A549 (cell line): Measurements from ENCODE around the gene BOD1L1. TPM values are rescaled to one million over a fixed set of nuclear protein-coding genes. Genes with fewer than 3 reads are reported as not detected.

Experiments used
- ATAC-seq, 2 experiments: fragments of 200-7000 bp in 1 of 2; fragments of >200 bp in 1 of 2; cut with Nextera tagmentation in 1 of 2; cut with Tn5 transposase in 1 of 2; 3 replicates each; pipeline versions ENCODE4 v1.8.0 to v1.9.1; 2018 to 2020; ENCODE audit warnings: mild to moderate bottlenecking in 1 of 2, moderate library complexity in 1 of 2
- CTCF ChIA-PET: fragments of 300-600 bp; sonication (Branson Sonifier 250); formaldehyde crosslinking; extraction: SDS; loops from one replicate; lab custom pipeline; 2021; ENCODE audit warnings: antibody characterized with exemption, inconsistent platforms; lab: Yijun Ruan, JAX
- POLR2A ChIA-PET: fragments of 350-600 bp; formaldehyde crosslinking; extraction: SDS; loops from one replicate; lab custom pipeline; 2021; ENCODE audit warnings: antibody characterized with exemption, inconsistent platforms; lab: Yijun Ruan, JAX
- DNase-seq, 2 experiments: peaks; one replicate each; pipeline versions ENCODE4 v3.0.0 to v3.0.0-alpha.2; 2011 to 2016; ENCODE audit warnings: low read depth in 1 of 2, low spot score in 1 of 2
- FAIRE-seq: peaks from 2 replicates; lab custom pipeline; 2011; peaks lifted over from hg19 to GRCh38; lab: Jason Lieb, UNC
- H3K27ac ChIP-seq, 2 experiments: fragments of >200 bp; sonication (Bioruptor Twin); formaldehyde crosslinking; 3 replicates each; pipeline ENCODE4 v1.5.1; 2016 to 2017
- H3K4me1 ChIP-seq: fragments of >200 bp; sonication (Bioruptor Twin); formaldehyde crosslinking; 3 replicates; pipeline ENCODE4 v1.6.1; 2016
- H3K4me2 ChIP-seq: fragments of >200 bp; sonication (Bioruptor Twin); formaldehyde crosslinking; 3 replicates; pipeline ENCODE4 v1.6.1; 2016
- H3K4me3 ChIP-seq: fragments of >200 bp; sonication (Bioruptor Twin); formaldehyde crosslinking; 3 replicates; pipeline ENCODE4 v1.5.1; 2016
- H3K9me3 ChIP-seq: fragments of >200 bp; sonication (Bioruptor Twin); formaldehyde crosslinking; 3 replicates; pipeline ENCODE4 v1.6.1; 2016
- ATOH8 ChIP-seq: fragments of 250-450 bp; sonication (Bioruptor Pico); IDR thresholded peaks from 2 replicates; pipeline ENCODE4 v1.5.0; 2020; ENCODE audit warnings: low read depth, mild to moderate bottlenecking, moderate library complexity
- BCL3 ChIP-seq: fragments of >200 bp; sonication (Bioruptor Twin); formaldehyde crosslinking; IDR thresholded peaks from 3 replicates; pipeline ENCODE4 v1.6.1; 2016
- BHLHE40 ChIP-seq: IDR thresholded peaks from 2 replicates; pipeline ENCODE4 v1.6.1; 2012; ENCODE audit warnings: low read depth, low read length, inconsistent platforms
- CEBPB ChIP-seq, 2 experiments: fragments of >200 bp in 1 of 2; sonication (Bioruptor Twin) in 1 of 2; formaldehyde crosslinking in 1 of 2; IDR thresholded peaks; 2 replicates each; pipeline ENCODE4 v1.6.1; 2012 to 2016
- CHD2 ChIP-seq: fragments of 150-350 bp; IDR thresholded peaks from 2 replicates; pipeline ENCODE4 v1.6.1; 2014; ENCODE audit warnings: low read length; ENCODE audit not compliant: partially characterized antibody
- CTCF ChIP-seq: fragments of >200 bp; sonication (Bioruptor Twin); formaldehyde crosslinking; IDR thresholded peaks from 3 replicates; pipeline ENCODE4 v1.5.1; 2016
- EHF ChIP-seq: fragments of 250-450 bp; sonication (Bioruptor Pico); IDR thresholded peaks from 2 replicates; pipeline ENCODE4 v1.5.0; 2020; ENCODE audit warnings: mild to moderate bottlenecking
- EHMT2 ChIP-seq: fragments of 200-600 bp; sonication (generic); IDR thresholded peaks from 2 replicates; pipeline ENCODE4 v1.6.1; 2016; ENCODE audit warnings: antibody characterized with exemption, low read depth, mild to moderate bottlenecking, moderate library complexity
- ELK1 ChIP-seq: fragments of 150-350 bp; IDR thresholded peaks from 2 replicates; pipeline ENCODE4 v1.6.1; 2014; ENCODE audit warnings: low read depth, mild to moderate bottlenecking, low read length
- ESRRA ChIP-seq: fragments of 150-350 bp; IDR thresholded peaks from 2 replicates; pipeline ENCODE4 v1.6.1; 2014; ENCODE audit warnings: mild to moderate bottlenecking, low read length, borderline replicate concordance
- FOSB ChIP-seq: fragments of 250-450 bp; sonication (Bioruptor Pico); IDR thresholded peaks from 2 replicates; pipeline ENCODE4 v1.5.0; 2020; ENCODE audit warnings: mild to moderate bottlenecking, moderate library complexity
- HOXA7 ChIP-seq: fragments of 250-450 bp; sonication (Bioruptor Pico); IDR thresholded peaks from 2 replicates; pipeline ENCODE4 v1.5.0; 2020; ENCODE audit warnings: mild to moderate bottlenecking, moderate library complexity
- HOXB13 ChIP-seq: fragments of 250-450 bp; sonication (Bioruptor Pico); IDR thresholded peaks from 2 replicates; pipeline ENCODE4 v1.5.0; 2020; ENCODE audit warnings: low read depth, mild to moderate bottlenecking, moderate library complexity
- HOXB5 ChIP-seq: fragments of 250-450 bp; sonication (Bioruptor Pico); IDR thresholded peaks from 2 replicates; pipeline ENCODE4 v1.5.0; 2020; ENCODE audit warnings: mild to moderate bottlenecking, moderate library complexity
- JUN ChIP-seq, 2 experiments: fragments of >200 bp; sonication (Bioruptor Twin); formaldehyde crosslinking; IDR thresholded peaks; 2 replicates in 1 of 2; 3 replicates in 1 of 2; pipeline ENCODE4 v1.6.1; 2016 to 2017
- KDM5A ChIP-seq: fragments of 200-600 bp; sonication (generic); IDR thresholded peaks from 2 replicates; pipeline ENCODE4 v1.6.1; 2016; ENCODE audit warnings: antibody characterized with exemption, mild to moderate bottlenecking
- MAFK ChIP-seq: fragments of 450-650 bp; IDR thresholded peaks from 2 replicates; pipeline ENCODE4 v1.6.1; 2014; ENCODE audit not compliant: partially characterized antibody
- MYC ChIP-seq: IDR thresholded peaks from 2 replicates; pipeline ENCODE4 v1.6.1; 2012; ENCODE audit warnings: mild to moderate bottlenecking, inconsistent platforms, low read length, improper control_type of control experiment, borderline replicate concordance
- NFE2L2 ChIP-seq: fragments of 150-350 bp; conservative IDR thresholded peaks from 2 replicates; pipeline ENCODE4 v1.6.1; 2014; ENCODE audit warnings: low read length
- PBX3 ChIP-seq: IDR thresholded peaks from 2 replicates; pipeline ENCODE4 v1.6.1; 2012
- PHF8 ChIP-seq: fragments of 200-600 bp; sonication (generic); IDR thresholded peaks from 2 replicates; pipeline ENCODE4 v1.6.1; 2016; ENCODE audit warnings: low read depth, mild to moderate bottlenecking, antibody characterized with exemption, moderate library complexity, borderline replicate concordance
- POLR2AphosphoS2 ChIP-seq: conservative IDR thresholded peaks from 2 replicates; pipeline ENCODE4 v1.6.1; 2012; ENCODE audit warnings: low read length, improper control_type of control experiment, inconsistent platforms
- RAD21 ChIP-seq, 2 experiments: fragments of >200 bp in 1 of 2; sonication (Bioruptor Twin) in 1 of 2; formaldehyde crosslinking in 1 of 2; IDR thresholded peaks in 1 of 2; conservative IDR thresholded peaks in 1 of 2; 2 replicates in 1 of 2; 3 replicates in 1 of 2; pipeline ENCODE4 v1.6.1; 2012 to 2018; ENCODE audit warnings: inconsistent platforms in 1 of 2
- RARB ChIP-seq: fragments of 250-450 bp; sonication (Bioruptor Pico); IDR thresholded peaks from 2 replicates; pipeline ENCODE4 v1.8.0; 2021; ENCODE audit warnings: mild to moderate bottlenecking, moderate library complexity
- RNF2 ChIP-seq: fragments of 200-600 bp; sonication (generic); IDR thresholded peaks from 2 replicates; pipeline ENCODE4 v1.6.1; 2016; ENCODE audit warnings: low read depth, mild to moderate bottlenecking, antibody characterized with exemption, moderate library complexity, borderline replicate concordance
- SREBF2 ChIP-seq: fragments of 450-650 bp; IDR thresholded peaks from 2 replicates; pipeline ENCODE4 v1.6.1; 2014; ENCODE audit warnings: mild to moderate bottlenecking, moderate library complexity
- TFCP2L1 ChIP-seq: fragments of 250-450 bp; sonication (Bioruptor Pico); IDR thresholded peaks from 2 replicates; pipeline ENCODE4 v1.5.0; 2021; ENCODE audit warnings: mild to moderate bottlenecking
- WGBS: methylation state at CpG from one replicate; pipeline ENCODE4 v1.1.6; 2017; ENCODE audit errors: missing lambda C conversion rate; 5-methylcytosine and 5-hydroxymethylcytosine counted together
- polyA plus RNA-seq, 4 experiments: library from polyadenylated mRNA; depleted of rRNA in 3 of 4; stranded (reverse); fragments of >200 nt; fragmentation: RNase III in 1 of 4; extraction: RNeasy Plus Mini Kit Qiagen cat#74134 plus additional on column Dnase treatment in 1 of 4; gene quantifications; 2 replicates in 3 of 4; 3 replicates in 1 of 4; pipeline ENCODE4 v1.2.3, GENCODE V29; 2011 to 2017
- TF ChIP-seq, protein P1 (sequence below): fragments of 250-450 bp; sonication (Bioruptor Pico); IDR thresholded peaks from 2 replicates; pipeline ENCODE4 v1.5.0; 2021; ENCODE audit warnings: mild to moderate bottlenecking, moderate library complexity, borderline replicate concordance

The BOD1L1 gene
- polyA plus RNA-seq, 2 of the 4 experiments (the other 2 are of a cell fraction), result 16.4 to 27.7 TPM

- TF ChIP-seq POLR2AphosphoS2 (no peak), MAFK (no peak), CHD2 (no peak), RARB (no peak), MYC (no peak), PBX3 (peak; percentile 57; the same call in 1 of the 2 replicates), RAD21 (conservative IDR thresholded peaks at IDR 0.05 in 1 of 2, IDR thresholded peaks at IDR 0.05 in 1 of 2) (peak in 1 of 2 experiments; percentile 41; a peak in 3 of 5 replicates), BCL3 (0 out of 3 replicates have a peak, but pooled peaks have one; percentile 31), HOXB13 (no peak), CTCF (0 out of 3 replicates have a peak, but pooled peaks have one; percentile 15), FOSB (CRISPR knock-in tag) (no peak), ESRRA (no peak), KDM5A (no peak), PHF8 (peak; percentile 88)
These were observed at the start of gene BOD1L1 (continued) for GRCh38 chr4:13627606-13628311.

DNA sequence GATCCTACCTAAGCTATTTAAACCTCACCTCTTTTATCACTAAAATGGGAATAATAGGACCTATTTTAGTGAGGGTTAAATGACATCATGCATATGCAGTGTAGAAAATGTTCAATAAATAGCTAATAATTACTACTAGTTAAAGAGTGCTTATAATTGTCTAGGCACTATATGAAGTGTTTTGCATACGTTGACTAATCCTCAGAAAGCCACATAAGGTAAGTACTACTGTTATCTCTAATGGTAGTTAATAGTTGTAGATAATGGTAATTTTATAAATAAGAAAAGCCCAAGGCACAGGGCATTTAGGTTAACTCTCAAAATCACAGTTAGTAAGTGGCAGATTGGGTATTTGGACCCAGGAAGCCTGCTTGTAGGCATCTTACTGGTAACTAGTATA is 47.4 kb upstream of the BOD1L1 start:
- CTCF ChIA-PET, result no interaction called here
- H3K4me3 ChIP-seq, result no peak overlapping the region
- DNase-seq, result no peak
- no peak for FAIRE-seq
- no peak for ATAC-seq
- H3K4me1 ChIP-seq, result no peaks in the 10 kb centered on the region
- WGBS, result 56% methylated on average over 1 of the region's 1 CpG
- peaks cover 8% of the 10 kb centered on the region; the same call in 2 of the 3 replicates for H3K9me3 ChIP-seq
- no peak overlapping the region for H3K27ac ChIP-seq
- H3K4me2 ChIP-seq, result no peak overlapping the region
- POLR2A ChIA-PET, result no interaction called here
- no peak for TF ChIP-seq CEBPB (IDR thresholded peaks at IDR 0.05)
- no peak for TF ChIP-seq SREBF2
- no peak for TF ChIP-seq RNF2
- no peak for TF ChIP-seq CTCF
- no peak for TF ChIP-seq JUN (IDR thresholded peaks at IDR 0.05)
- TF ChIP-seq NFE2L2, result no peak
- TF ChIP-seq, protein P1, sequence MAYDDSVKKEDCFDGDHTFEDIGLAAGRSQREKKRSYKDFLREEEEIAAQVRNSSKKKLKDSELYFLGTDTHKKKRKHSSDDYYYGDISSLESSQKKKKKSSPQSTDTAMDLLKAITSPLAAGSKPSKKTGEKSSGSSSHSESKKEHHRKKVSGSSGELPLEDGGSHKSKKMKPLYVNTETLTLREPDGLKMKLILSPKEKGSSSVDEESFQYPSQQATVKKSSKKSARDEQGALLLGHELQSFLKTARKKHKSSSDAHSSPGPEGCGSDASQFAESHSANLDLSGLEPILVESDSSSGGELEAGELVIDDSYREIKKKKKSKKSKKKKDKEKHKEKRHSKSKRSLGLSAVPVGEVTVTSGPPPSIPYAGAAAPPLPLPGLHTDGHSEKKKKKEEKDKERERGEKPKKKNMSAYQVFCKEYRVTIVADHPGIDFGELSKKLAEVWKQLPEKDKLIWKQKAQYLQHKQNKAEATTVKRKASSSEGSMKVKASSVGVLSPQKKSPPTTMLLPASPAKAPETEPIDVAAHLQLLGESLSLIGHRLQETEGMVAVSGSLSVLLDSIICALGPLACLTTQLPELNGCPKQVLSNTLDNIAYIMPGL, result no peak
- TF ChIP-seq POLR2AphosphoS2, result no peak
- no peak for TF ChIP-seq HOXB13
- TF ChIP-seq HOXB5 (CRISPR knock-in tag), result no peak
- TF ChIP-seq ATOH8 (CRISPR knock-in tag), result no peak
- TF ChIP-seq TFCP2L1 (CRISPR knock-in tag), result no peak
- TF ChIP-seq EHMT2, result no peak
- TF ChIP-seq ELK1, result no peak
- TF ChIP-seq BHLHE40, result no peak
- TF ChIP-seq EHF (CRISPR knock-in tag), result no peak
- TF ChIP-seq HOXA7 (CRISPR knock-in tag), result no peak
